ENCODE data around the gene POM121C. TPM values are rescaled to one million over a fixed set of nuclear protein-coding genes. Genes with fewer than 3 reads are reported as not detected.
"Not testable (repeated sequence)": the region's sequence is repeated elsewhere in the genome, so short reads cannot be mapped to it uniquely, and the experiment has no call there.

Gene POM121C
- total RNA-seq, 1 experiment from 2014 or later: 66.6 TPM

GRCh38 chr7:75395329-75395728 lies 90.8 kb downstream of the POM121C start, which contains the start of gene TRIM73:
TSS of gene TRIM73 (plus strand) at chr7:75395629. CDS start at chr7:75398934, 3,305 bp downstream.
- POLR2A ChIA-PET; intact Hi-C loops (cut with micrococcal nuclease; ENCODE audit: unreplicated experiment); H3K4me1 ChIP-seq (ENCODE audit: control insufficient read depth, insufficient read depth, low read length); ATAC-seq; H3K9me3 ChIP-seq (ENCODE audit: control insufficient read depth, insufficient read depth, low read depth, low read length); in situ Hi-C loops (cut with HindIII; ENCODE audit: low pct_unique_long_range_greater_than_20kb, low sequenced_read_pairs); H3K27ac ChIP-seq (ENCODE audit: low read length); DNase-seq (ENCODE audit: low read depth, low spot score); H3K36me3 ChIP-seq (ENCODE audit: control insufficient read depth, insufficient read depth, low read length); BruUV-seq (replicated peaks); H3K27me3 ChIP-seq (ENCODE audit: control insufficient read depth, insufficient read depth, low read length); CTCF ChIA-PET; H3K4me3 ChIP-seq (ENCODE audit: low read depth in 2 of 2, low read length in 2 of 2): not testable (repeated sequence)

- H3K27ac ChIP-seq (ENCODE audit: low read length); CTCF ChIA-PET; H3K27me3 ChIP-seq (ENCODE audit: control insufficient read depth, insufficient read depth, low read length); H3K36me3 ChIP-seq (ENCODE audit: control insufficient read depth, insufficient read depth, low read length); H3K4me3 ChIP-seq (ENCODE audit: low read depth in 2 of 2, low read length in 2 of 2); H3K9me3 ChIP-seq (ENCODE audit: control insufficient read depth, insufficient read depth, low read depth, low read length); DNase-seq (ENCODE audit: low read depth, low spot score); H3K4me1 ChIP-seq (ENCODE audit: control insufficient read depth, insufficient read depth, low read length); POLR2A ChIA-PET; intact Hi-C loops (cut with micrococcal nuclease; ENCODE audit: unreplicated experiment); in situ Hi-C loops (cut with HindIII; ENCODE audit: low pct_unique_long_range_greater_than_20kb, low sequenced_read_pairs): not testable (repeated sequence)
- peak; percentile 7; the same call in 1 of the 2 replicates for ATAC-seq
- BruUV-seq (replicated peaks): TSS peak; percentile 53
These were observed 92.9 kb downstream of the POM121C start for GRCh38 chr7:75393194-75393593.

GRCh38 chr7:75374519-75375317 lies 111.4 kb downstream of the POM121C start:
- CTCF ChIA-PET; H3K4me3 ChIP-seq (ENCODE audit: low read depth in 2 of 2, low read length in 2 of 2); DNase-seq (ENCODE audit: low read depth, low spot score); H3K36me3 ChIP-seq (ENCODE audit: control insufficient read depth, insufficient read depth, low read length); in situ Hi-C loops (cut with HindIII; ENCODE audit: low pct_unique_long_range_greater_than_20kb, low sequenced_read_pairs); H3K27ac ChIP-seq (ENCODE audit: low read length); POLR2A ChIA-PET; H3K27me3 ChIP-seq (ENCODE audit: control insufficient read depth, insufficient read depth, low read length); intact Hi-C loops (cut with micrococcal nuclease; ENCODE audit: unreplicated experiment); BruUV-seq (replicated peaks); H3K9me3 ChIP-seq (ENCODE audit: control insufficient read depth, insufficient read depth, low read depth, low read length); H3K4me1 ChIP-seq (ENCODE audit: control insufficient read depth, insufficient read depth, low read length): not testable (repeated sequence)
- ATAC-seq: peak; percentile 76

- in situ Hi-C loops (cut with HindIII; ENCODE audit: low pct_unique_long_range_greater_than_20kb, low sequenced_read_pairs); H3K4me1 ChIP-seq (ENCODE audit: control insufficient read depth, insufficient read depth, low read length); CTCF ChIA-PET; H3K4me3 ChIP-seq (ENCODE audit: low read depth in 2 of 2, low read length in 2 of 2); BruUV-seq (replicated peaks); DNase-seq (ENCODE audit: low read depth, low spot score); H3K36me3 ChIP-seq (ENCODE audit: control insufficient read depth, insufficient read depth, low read length); H3K27me3 ChIP-seq (ENCODE audit: control insufficient read depth, insufficient read depth, low read length); POLR2A ChIA-PET; intact Hi-C loops (cut with micrococcal nuclease; ENCODE audit: unreplicated experiment); H3K9me3 ChIP-seq (ENCODE audit: control insufficient read depth, insufficient read depth, low read depth, low read length); H3K27ac ChIP-seq (ENCODE audit: low read length): not testable (repeated sequence)
- peak; percentile 62 for ATAC-seq
These were observed 112.0 kb downstream of the POM121C start for GRCh38 chr7:75374144-75374518.

- in situ Hi-C loops (cut with HindIII; ENCODE audit: low pct_unique_long_range_greater_than_20kb, low sequenced_read_pairs); H3K27me3 ChIP-seq (ENCODE audit: control insufficient read depth, insufficient read depth, low read length); H3K4me3 ChIP-seq (ENCODE audit: low read depth in 2 of 2, low read length in 2 of 2); CTCF ChIA-PET; H3K36me3 ChIP-seq (ENCODE audit: control insufficient read depth, insufficient read depth, low read length); BruUV-seq (replicated peaks); intact Hi-C loops (cut with micrococcal nuclease; ENCODE audit: unreplicated experiment); H3K4me1 ChIP-seq (ENCODE audit: control insufficient read depth, insufficient read depth, low read length); POLR2A ChIA-PET; DNase-seq (ENCODE audit: low read depth, low spot score); H3K27ac ChIP-seq (ENCODE audit: low read length); H3K9me3 ChIP-seq (ENCODE audit: control insufficient read depth, insufficient read depth, low read depth, low read length): not testable (repeated sequence)
- ATAC-seq: peak; percentile 68
These were observed 118.8 kb downstream of the POM121C start for GRCh38 chr7:75367313-75367712.

Other genes with a start within 250 kb of the POM121C start
- gene TRIM73, start 90.7 kb downstream of the POM121C start, total RNA-seq (2021; ENCODE audit: unreplicated experiment): 4.1 TPM
- not detected for gene SPDYE5, start 6.0 kb upstream of the POM121C start, total RNA-seq (2021; ENCODE audit: unreplicated experiment)